ENCODE results near the gene UBTF.

Gene UBTF

GRCh38 chr17:44219616-44220212 lies at the start of gene UBTF:
UBTF (minus strand) TSS chr17:44219675; CDS start chr17:44218229, 1,446 bp downstream.
- Histone ChIP-seq H3K4me3 (ENCODE audit: low read depth, low read length) (peak within 1 kb of the TSS; percentile 68), H3K27ac (peak within 1 kb of the TSS; percentile 99), H3K9me3 (ENCODE audit: severe bottlenecking) (no peaks in the 10 kb centered on the region), H3K36me3 (peaks cover 43% of the 10 kb centered on the region), H3K27me3 (ENCODE audit: insufficient read depth, low read depth, severe bottlenecking) (no peaks in the 10 kb centered on the region)
- no peak for TF ChIP-seq CTCF (IDR thresholded peaks at IDR 0.05; ENCODE audit: low read depth, low read length)
- DNase-seq: peak; percentile 92

GRCh38 chr17:44268709-44269534 lies 49.4 kb upstream of the UBTF start:
- Histone ChIP-seq H3K27ac (peak overlapping the region; percentile 8; the same call in 1 of the 2 replicates), H3K27me3 (ENCODE audit: insufficient read depth, low read depth, severe bottlenecking) (no peaks in the 10 kb centered on the region), H3K4me3 (ENCODE audit: low read depth, low read length) (no peak overlapping the region), H3K36me3 (no peaks in the 10 kb centered on the region), H3K9me3 (ENCODE audit: severe bottlenecking) (no peaks in the 10 kb centered on the region)
- no peak for DNase-seq
- no peak for TF ChIP-seq CTCF (IDR thresholded peaks at IDR 0.05; ENCODE audit: low read depth, low read length)

GRCh38 chr17:44267818-44268490 lies 48.5 kb upstream of the UBTF start, which contains the start of gene SLC4A1:
SLC4A1 (minus strand) TSS chr17:44268135; CDS start chr17:44262866, 5,269 bp downstream.
- Histone ChIP-seq H3K27me3 (ENCODE audit: insufficient read depth, low read depth, severe bottlenecking) (no peaks in the 10 kb centered on the region), H3K4me3 (ENCODE audit: low read depth, low read length) (no peak within 1 kb of the TSS), H3K36me3 (no peaks in the 10 kb centered on the region), H3K27ac (no peak within 1 kb of the TSS), H3K9me3 (ENCODE audit: severe bottlenecking) (no peaks in the 10 kb centered on the region)
- no peak for DNase-seq
- no peak for TF ChIP-seq CTCF (IDR thresholded peaks at IDR 0.05; ENCODE audit: low read depth, low read length)

- no peaks in the 10 kb centered on the region for H3K36me3 ChIP-seq
- no peak overlapping the region for H3K4me3 ChIP-seq (ENCODE audit: low read depth, low read length)
- H3K9me3 ChIP-seq (ENCODE audit: severe bottlenecking): no peaks in the 10 kb centered on the region
- H3K27ac ChIP-seq: no peak overlapping the region
- H3K27me3 ChIP-seq (ENCODE audit: insufficient read depth, low read depth, severe bottlenecking): no peaks in the 10 kb centered on the region
- TF ChIP-seq CTCF (IDR thresholded peaks at IDR 0.05; ENCODE audit: low read depth, low read length): no peak
- DNase-seq: no peak
Observed at GRCh38 chr17:44267165-44267455, 47.6 kb upstream of the UBTF start.

- H3K4me3 ChIP-seq (ENCODE audit: low read depth, low read length): no peak overlapping the region
- H3K36me3 ChIP-seq: no peaks in the 10 kb centered on the region
- H3K9me3 ChIP-seq (ENCODE audit: severe bottlenecking): no peaks in the 10 kb centered on the region
- DNase-seq: peak; percentile 55
- no peak overlapping the region for H3K27ac ChIP-seq
- peak; percentile 44 for TF ChIP-seq CTCF (IDR thresholded peaks at IDR 0.05; ENCODE audit: low read depth, low read length)
- H3K27me3 ChIP-seq (ENCODE audit: insufficient read depth, low read depth, severe bottlenecking): no peaks in the 10 kb centered on the region
Observed at GRCh38 chr17:44266402-44267164, 47.1 kb upstream of the UBTF start.
